Mucosa of descending colon (tissue), 3 donors: Measurements from ENCODE around the gene TTC23. TPM values are rescaled to one million over a fixed set of nuclear protein-coding genes. Genes with fewer than 3 reads are reported as not detected.

Experiments
- ATAC-seq: fragments of 200-7000 bp; cut with Tn5 transposase; one replicate; pipeline ENCODE4 v1.9.1; 2020; ENCODE audit warnings: mild to moderate bottlenecking, moderate library complexity
- DNase-seq, 3 donors: peaks; one replicate each; pipeline ENCODE4 v3.0.0-alpha.2; 2020
- H3K36me3 ChIP-seq: fragments of 200-600 bp; one replicate; pipeline ENCODE4 v1.8.0; 2021; ENCODE audit warnings: low read depth, mild to moderate bottlenecking
- H3K4me1 ChIP-seq: fragments of 200-600 bp; one replicate; pipeline ENCODE4 v1.8.0; 2021; ENCODE audit warnings: low read depth, mild to moderate bottlenecking
- H3K4me3 ChIP-seq: fragments of 200-600 bp; one replicate; pipeline ENCODE4 v1.8.0; 2021; ENCODE audit warnings: mild to moderate bottlenecking
- H3K9me3 ChIP-seq: fragments of 200-600 bp; one replicate; pipeline ENCODE4 v1.8.0; 2021; ENCODE audit warnings: mild to moderate bottlenecking
- intact Hi-C, 2 donors: fragments of 100-400 bp; cut with DNase I in 1 of 2; cut with micrococcal nuclease in 1 of 2; formaldehyde crosslinking; loops; one replicate each; pipeline versions ENCODE4 v1.11.0 to v1.11.1; 2022; cut with DNase I, micrococcal nuclease
- total RNA-seq, 3 donors: library from RNA; stranded (reverse); fragmentation: NEBNext Ultra II Directional in 2 of 3; extraction: Animal tissue kit (Norgen Biotek cat#: 25700) in 2 of 3; gene quantifications; one replicate each; pipeline versions ENCODE4 v1.2.1 to v1.2.4, GENCODE V29; 2021 to 2023
- TF ChIP-seq, protein P1 (sequence below): fragments of 200-600 bp; IDR thresholded peaks from one replicate; pipeline ENCODE4 v1.8.0; 2022; ENCODE audit warnings: antibody characterized with exemption, mild to moderate bottlenecking
- donor health status: DM: no; HTN: no; CAD: no; lungs with moderate emphysema.
- donor health status: DM: no; HTN: no; CAD: no.
- donor health status: DM: no; HTN: yes; CAD: no.

Gene TTC23
- total RNA-seq, 3 donors from 2014 or later, result 17.1 to 26.8 (median 19.6) TPM

DNA sequence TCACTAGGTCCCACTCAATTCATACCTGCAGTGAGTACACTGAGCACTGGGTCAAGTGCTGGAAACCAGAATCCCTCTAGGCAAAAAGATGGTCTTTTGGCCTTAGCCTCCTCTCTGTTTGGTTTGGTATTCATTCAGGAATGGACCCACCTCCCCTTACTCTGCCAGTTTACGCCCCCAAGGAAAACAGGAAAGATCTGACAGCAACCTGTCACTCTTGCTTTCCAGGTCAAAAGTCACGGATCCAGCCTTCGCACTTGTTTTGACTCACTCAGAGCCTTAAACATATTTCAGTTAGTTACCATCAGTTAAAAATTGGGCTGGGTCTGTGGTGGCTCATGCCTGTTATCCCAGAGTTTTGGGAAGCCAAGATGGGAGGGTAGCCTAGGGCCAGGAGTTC is 76.4 kb downstream of the TTC23 start:
- Histone ChIP-seq H3K9me3 (no peaks in the 10 kb centered on the region), H3K4me3 (no peak overlapping the region), H3K36me3 (no peaks in the 10 kb centered on the region), H3K4me1 (no peaks in the 10 kb centered on the region)
- no peak for DNase-seq
- TF ChIP-seq, protein P1, sequence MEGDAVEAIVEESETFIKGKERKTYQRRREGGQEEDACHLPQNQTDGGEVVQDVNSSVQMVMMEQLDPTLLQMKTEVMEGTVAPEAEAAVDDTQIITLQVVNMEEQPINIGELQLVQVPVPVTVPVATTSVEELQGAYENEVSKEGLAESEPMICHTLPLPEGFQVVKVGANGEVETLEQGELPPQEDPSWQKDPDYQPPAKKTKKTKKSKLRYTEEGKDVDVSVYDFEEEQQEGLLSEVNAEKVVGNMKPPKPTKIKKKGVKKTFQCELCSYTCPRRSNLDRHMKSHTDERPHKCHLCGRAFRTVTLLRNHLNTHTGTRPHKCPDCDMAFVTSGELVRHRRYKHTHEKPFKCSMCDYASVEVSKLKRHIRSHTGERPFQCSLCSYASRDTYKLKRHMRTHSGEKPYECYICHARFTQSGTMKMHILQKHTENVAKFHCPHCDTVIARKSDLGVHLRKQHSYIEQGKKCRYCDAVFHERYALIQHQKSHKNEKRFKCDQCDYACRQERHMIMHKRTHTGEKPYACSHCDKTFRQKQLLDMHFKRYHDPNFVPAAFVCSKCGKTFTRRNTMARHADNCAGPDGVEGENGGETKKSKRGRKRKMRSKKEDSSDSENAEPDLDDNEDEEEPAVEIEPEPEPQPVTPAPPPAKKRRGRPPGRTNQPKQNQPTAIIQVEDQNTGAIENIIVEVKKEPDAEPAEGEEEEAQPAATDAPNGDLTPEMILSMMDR, result no peak
- no peak for ATAC-seq
- intact Hi-C loops, result loop anchor here in 1 of 2 donors (10.0 kb wide), 1 partner anchor 68 kb away; the partner anchor contains the start of gene SYNM

DNA sequence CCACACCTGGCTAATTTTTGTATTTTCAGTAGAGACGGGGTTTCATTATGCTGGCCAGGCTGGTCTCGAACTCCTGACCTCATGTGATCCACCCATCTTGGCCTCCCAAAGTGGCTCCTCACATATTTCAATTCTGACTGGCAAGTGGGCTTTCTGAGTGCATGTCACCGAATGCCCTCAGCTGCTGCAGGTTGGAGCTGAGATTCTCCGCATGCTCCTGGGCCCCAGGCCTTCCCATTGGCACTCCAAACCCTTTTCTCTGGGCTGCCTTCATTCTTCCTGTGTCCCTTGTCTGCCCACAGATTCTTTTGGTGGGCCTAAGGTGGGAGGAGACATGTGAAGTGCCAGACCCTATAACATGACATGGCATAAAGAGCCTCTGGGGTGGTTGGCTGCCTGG is 77.2 kb downstream of the TTC23 start:
- DNase-seq (no peak), ATAC-seq (no peak)
- no peaks in the 10 kb centered on the region for H3K9me3 ChIP-seq
- TF ChIP-seq, protein P1, result no peak
- no peaks in the 10 kb centered on the region for H3K36me3 ChIP-seq
- intact Hi-C loops, result loop anchor here in 1 of 2 donors (10.0 kb wide), 1 partner anchor 67 kb away; the partner anchor contains the start of gene SYNM
- no peaks in the 10 kb centered on the region for H3K4me1 ChIP-seq
- no peak overlapping the region for H3K4me3 ChIP-seq

DNA sequence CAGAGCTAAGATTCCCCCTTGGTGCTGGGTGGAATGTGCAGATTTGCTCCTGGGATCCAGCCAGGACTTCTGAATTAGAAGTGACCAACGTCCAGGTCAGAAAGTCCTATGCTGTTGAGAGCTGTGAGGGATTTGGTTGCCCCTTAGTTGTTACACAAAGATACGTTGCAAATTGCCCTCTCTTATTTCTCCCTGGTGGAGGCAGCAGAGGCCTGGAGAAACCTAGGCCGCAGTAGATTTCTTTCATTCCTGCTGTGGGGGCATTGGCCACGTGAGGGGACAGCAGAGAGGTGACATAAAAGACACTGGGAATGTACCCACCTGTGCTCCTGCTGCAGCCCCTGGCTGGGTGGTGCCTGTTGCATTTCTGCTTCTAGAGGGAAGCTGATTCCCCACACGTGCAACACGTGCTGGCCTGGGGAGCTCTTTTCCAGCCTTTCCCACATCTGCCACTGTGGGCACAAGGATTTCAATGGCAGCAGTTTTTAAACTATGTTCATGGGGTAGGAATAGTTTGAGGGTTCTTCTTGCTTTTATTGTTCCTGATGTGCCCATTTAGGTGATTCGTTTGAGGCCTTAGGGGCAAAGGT is 78.8 kb downstream of the TTC23 start:
- Histone ChIP-seq H3K36me3 (no peaks in the 10 kb centered on the region), H3K4me1 (no peaks in the 10 kb centered on the region), H3K9me3 (no peaks in the 10 kb centered on the region), H3K4me3 (no peak overlapping the region)
- TF ChIP-seq, protein P1, result no peak
- intact Hi-C loops, result loop anchor here in 1 of 2 donors (10.0 kb wide), 1 partner anchor 66 kb away; the partner anchor contains the start of gene SYNM
- no peak for DNase-seq
- no peak for ATAC-seq

DNA sequence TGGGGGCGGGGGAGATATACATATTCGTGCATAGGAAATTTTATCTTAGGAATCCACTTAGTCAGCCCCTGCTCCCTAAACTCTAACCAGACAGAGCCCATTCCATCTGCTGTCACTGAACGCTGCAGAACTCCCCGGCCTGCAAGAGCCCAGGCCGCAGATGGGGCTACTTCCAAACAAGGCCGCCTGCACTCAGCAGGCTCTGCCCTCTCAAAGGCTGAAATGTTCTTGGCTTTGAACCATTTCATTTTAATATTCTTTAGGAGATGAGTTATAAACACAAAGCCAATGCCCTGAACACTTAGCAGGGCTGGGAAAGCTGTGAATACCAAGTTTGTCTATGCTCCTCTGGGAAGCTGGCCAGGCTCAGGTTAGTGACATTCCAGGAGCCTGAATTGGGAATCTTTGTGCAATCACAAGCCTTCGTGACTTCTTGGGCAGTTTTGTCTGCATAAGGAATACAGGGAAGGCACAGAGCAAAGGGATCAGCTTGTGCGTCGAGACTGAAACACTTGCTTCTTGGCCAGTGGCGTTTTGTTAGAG is 79.5 kb downstream of the TTC23 start:
- intact Hi-C loops, result loop anchor here in 1 of 2 donors (10.0 kb wide), 1 partner anchor 65 kb away; the partner anchor contains the start of gene SYNM
- Histone ChIP-seq H3K36me3 (no peaks in the 10 kb centered on the region), H3K9me3 (no peaks in the 10 kb centered on the region), H3K4me3 (no peak overlapping the region), H3K4me1 (no peaks in the 10 kb centered on the region)
- ATAC-seq (peak; percentile 26), DNase-seq (no peak)
- TF ChIP-seq, protein P1, result no peak

DNA sequence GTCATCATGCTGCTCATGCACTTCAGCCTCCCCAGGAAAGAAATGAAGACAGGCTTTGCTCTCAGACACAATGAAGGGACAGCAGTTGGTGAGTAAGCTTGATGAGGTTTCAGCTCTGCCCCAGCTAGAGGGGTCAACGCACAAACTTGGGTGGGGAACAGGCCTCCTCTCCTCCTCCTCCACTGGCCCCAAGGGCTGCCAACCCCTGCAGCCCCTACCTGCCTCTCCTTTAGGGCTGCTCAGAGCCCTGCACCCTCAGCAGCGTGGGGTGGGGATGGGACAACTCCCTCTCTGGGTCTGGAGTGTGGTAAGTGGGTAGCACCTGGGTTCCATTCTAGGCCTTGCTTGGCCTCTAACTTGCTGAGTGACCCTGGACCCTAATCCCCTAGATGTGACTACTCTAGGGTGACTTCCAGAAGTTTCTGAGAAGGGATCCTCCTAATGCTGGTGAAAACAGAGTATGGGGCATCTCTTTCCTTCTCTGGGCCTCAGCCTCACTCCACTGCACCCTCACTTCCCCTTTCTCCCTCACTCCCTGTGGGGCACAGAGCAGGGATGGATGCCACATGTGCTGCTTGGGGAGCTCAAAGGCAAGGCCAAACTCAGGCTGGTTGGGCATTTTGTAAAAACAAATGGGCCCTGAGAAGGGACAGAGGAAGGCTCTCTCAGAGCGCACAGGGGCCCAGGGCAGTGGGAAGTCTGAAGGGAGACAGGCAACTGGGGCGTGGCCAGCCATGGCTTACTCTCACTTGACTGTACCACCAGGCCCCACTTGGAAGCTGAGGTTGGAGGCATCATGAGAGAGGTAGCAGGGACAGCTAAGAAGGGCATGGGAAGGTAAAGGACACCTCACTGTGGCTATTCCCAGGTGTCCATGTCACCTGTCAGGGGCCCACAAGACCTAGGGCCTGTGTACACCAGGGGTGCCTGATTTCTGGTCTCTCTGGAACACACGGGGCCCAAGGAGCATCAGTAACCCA is 80.5 kb downstream of the TTC23 start:
- H3K4me3 ChIP-seq, result no peak overlapping the region
- H3K36me3 ChIP-seq, result no peaks in the 10 kb centered on the region
- no peaks in the 10 kb centered on the region for H3K9me3 ChIP-seq
- H3K4me1 ChIP-seq, result no peaks in the 10 kb centered on the region
- ATAC-seq (no peak), DNase-seq (no peak)
- intact Hi-C loops, result no loop called here
- TF ChIP-seq, protein P1, result no peak
